Activated T-cell treated with anti-CD3 and anti-CD28 coated beads, Interleukin-2, amount 50 U/mL, for 72 hours (primary cell): ENCODE data around the gene PNMA8C. TPM values are rescaled to one million over a fixed set of nuclear protein-coding genes. Genes with fewer than 3 reads are reported as not detected.

Experiments
- ATAC-seq, 2 donors: fragments of 150-1000 bp; cut with Tn5 transposase; replicated peaks in 1 of 2; 2 replicates each; pipeline ENCODE4 v1.10.0; 2021; ENCODE audit warnings: moderate library complexity in 2 of 2, mild to moderate bottlenecking in 1 of 2
- DNase-seq, 2 donors: peaks; one replicate each; pipeline ENCODE4 v3.0.0; 2021 to 2022; ENCODE audit warnings: mixed read lengths in 1 of 2
- H3K27ac Mint-ChIP-seq: one replicate; pipeline ENCODE4 v1.8.0; 2022; ENCODE audit warnings: mild to moderate bottlenecking, moderate library complexity, mixed read lengths
- H3K27me3 Mint-ChIP-seq: one replicate; pipeline ENCODE4 v1.8.0; 2022; ENCODE audit warnings: low read depth, mixed read lengths
- H3K36me3 Mint-ChIP-seq, 2 donors: one replicate each; pipeline ENCODE4 v1.8.0; 2022; ENCODE audit warnings: mixed read lengths in 2 of 2, mild to moderate bottlenecking in 1 of 2; ENCODE audit not compliant: insufficient read depth in 2 of 2
- H3K4me1 Mint-ChIP-seq: one replicate; pipeline ENCODE4 v1.8.0; 2022; ENCODE audit warnings: low read depth, mixed read lengths
- H3K4me3 Mint-ChIP-seq, 2 donors: one replicate each; pipeline ENCODE4 v1.8.0; 2022; ENCODE audit warnings: mild to moderate bottlenecking in 2 of 2, mixed read lengths in 2 of 2, moderate library complexity in 2 of 2
- H3K9me3 Mint-ChIP-seq, 2 donors: one replicate each; pipeline ENCODE4 v1.8.0; 2022; ENCODE audit warnings: mixed read lengths in 2 of 2
- total RNA-seq, 2 donors: library from RNA; stranded (reverse); gene quantifications; one replicate each; pipeline ENCODE4 v1.2.3, GENCODE V29; 2022

PNMA8C gene
- total RNA-seq, 2 donors from 2014 or later = not detected

GRCh38 chr19:46460055-46460454, 31.3 kb upstream of the PNMA8C start:
- Mint-ChIP-seq H3K27me3 (peaks cover 25% of the 10 kb centered on the region), H3K36me3 (no peaks in the 10 kb centered on the region), H3K27ac (no peak overlapping the region), H3K4me1 (no peaks in the 10 kb centered on the region), H3K9me3 (no peaks in the 10 kb centered on the region), H3K4me3 (no peak overlapping the region)
- no peak for ATAC-seq
- no peak for DNase-seq

DNA sequence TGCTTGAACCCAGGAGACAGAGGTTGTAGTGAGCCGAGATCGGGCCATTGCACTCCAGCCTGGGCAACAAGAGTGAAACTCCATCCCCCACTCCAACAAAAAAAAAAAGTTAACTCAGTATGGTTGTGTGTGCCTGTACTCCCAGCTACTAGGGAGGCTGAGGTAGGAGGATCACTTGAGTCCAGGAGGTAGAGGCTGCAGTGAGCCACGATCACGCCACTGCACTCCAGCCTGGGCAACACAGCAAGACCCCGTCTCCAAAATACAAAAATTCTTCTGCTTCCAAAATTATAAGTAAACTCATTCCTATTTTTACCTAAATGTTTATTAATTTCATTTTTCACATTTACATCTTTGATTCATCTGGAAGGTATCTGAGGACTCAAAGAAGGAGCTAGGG, 28.2 kb upstream of the PNMA8C start:
- H3K27ac Mint-ChIP-seq = no peak overlapping the region
- no peak for DNase-seq
- H3K4me3 Mint-ChIP-seq = no peak overlapping the region
- H3K4me1 Mint-ChIP-seq = no peaks in the 10 kb centered on the region
- no peaks in the 10 kb centered on the region for H3K9me3 Mint-ChIP-seq
- peaks cover 17% of the 10 kb centered on the region for H3K27me3 Mint-ChIP-seq
- no peak for ATAC-seq
- H3K36me3 Mint-ChIP-seq = no peaks in the 10 kb centered on the region

GRCh38 chr19:46454244-46454643, 25.5 kb upstream of the PNMA8C start:
- Mint-ChIP-seq H3K4me3 (no peak overlapping the region), H3K36me3 (no peaks in the 10 kb centered on the region), H3K27ac (no peak overlapping the region), H3K27me3 (peaks cover 28% of the 10 kb centered on the region), H3K4me1 (no peaks in the 10 kb centered on the region), H3K9me3 (peaks cover 0 to 6% of the 10 kb centered on the region in 2 donors)
- ATAC-seq (no peak), DNase-seq (no peak)

- Mint-ChIP-seq H3K4me3 (no peak overlapping the region), H3K27ac (no peak overlapping the region), H3K4me1 (no peaks in the 10 kb centered on the region), H3K9me3 (peaks cover 0 to 6% of the 10 kb centered on the region in 2 donors), H3K27me3 (peaks cover 28% of the 10 kb centered on the region), H3K36me3 (no peaks in the 10 kb centered on the region)
- ATAC-seq = no peak
- DNase-seq = no peak
Observed at GRCh38 chr19:46453661-46454060, 24.9 kb upstream of the PNMA8C start.

- no peak overlapping the region for H3K27ac Mint-ChIP-seq
- no peak overlapping the region for H3K4me3 Mint-ChIP-seq
- H3K27me3 Mint-ChIP-seq = peaks cover 32% of the 10 kb centered on the region
- H3K9me3 Mint-ChIP-seq = peaks cover 0 to 6% of the 10 kb centered on the region in 2 donors
- H3K36me3 Mint-ChIP-seq = no peaks in the 10 kb centered on the region
- DNase-seq (no peak), ATAC-seq (no peak)
- H3K4me1 Mint-ChIP-seq = no peaks in the 10 kb centered on the region
Observed at GRCh38 chr19:46452186-46452585, 23.4 kb upstream of the PNMA8C start.

DNA sequence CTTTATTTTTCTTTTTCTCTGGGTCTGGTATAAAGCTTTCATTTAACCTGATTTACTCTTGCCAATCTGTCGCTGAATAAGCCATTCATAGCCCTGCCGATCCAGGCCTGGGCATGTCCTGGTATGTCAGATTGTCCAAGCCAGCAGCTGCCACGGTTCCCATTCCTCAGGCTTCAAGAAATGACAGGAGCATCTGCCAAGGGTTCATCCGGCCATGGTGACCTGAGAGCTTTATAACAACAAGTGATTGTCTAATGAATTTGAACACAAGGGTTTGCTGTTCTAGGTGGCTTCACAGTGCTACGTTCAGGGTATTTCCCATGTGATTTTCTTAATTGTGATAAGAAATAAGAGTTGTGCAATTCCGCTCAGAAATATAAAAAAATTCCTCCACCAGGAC, 22.6 kb upstream of the PNMA8C start:
- DNase-seq = no peak
- H3K36me3 Mint-ChIP-seq = no peaks in the 10 kb centered on the region
- H3K4me1 Mint-ChIP-seq = no peaks in the 10 kb centered on the region
- no peak overlapping the region for H3K27ac Mint-ChIP-seq
- H3K9me3 Mint-ChIP-seq = peaks cover 0 to 6% of the 10 kb centered on the region in 2 donors
- no peak for ATAC-seq
- H3K27me3 Mint-ChIP-seq = peaks cover 29% of the 10 kb centered on the region
- no peak overlapping the region for H3K4me3 Mint-ChIP-seq

DNA sequence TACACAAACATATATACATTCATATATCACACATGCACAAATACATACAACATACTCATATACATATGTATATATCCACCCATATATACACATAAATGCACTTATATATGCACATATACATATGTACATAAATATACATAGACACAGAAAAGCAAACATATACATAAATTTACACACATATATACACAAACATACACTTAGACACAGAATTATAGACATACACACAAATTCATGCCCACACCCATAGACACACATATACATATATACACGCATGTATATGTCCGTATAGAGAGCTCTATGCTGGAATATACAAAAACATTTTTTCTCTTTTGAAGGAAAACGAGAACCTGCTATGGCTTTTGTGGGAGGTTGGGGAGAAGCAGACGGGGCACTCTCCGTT, 22.0 kb upstream of the PNMA8C start:
- no peaks in the 10 kb centered on the region for H3K36me3 Mint-ChIP-seq
- H3K9me3 Mint-ChIP-seq = peaks cover 0 to 6% of the 10 kb centered on the region in 2 donors
- H3K4me3 Mint-ChIP-seq = no peak overlapping the region
- H3K27me3 Mint-ChIP-seq = peaks cover 26% of the 10 kb centered on the region
- no peaks in the 10 kb centered on the region for H3K4me1 Mint-ChIP-seq
- ATAC-seq = no peak
- no peak overlapping the region for H3K27ac Mint-ChIP-seq
- no peak for DNase-seq

- Mint-ChIP-seq H3K36me3 (no peaks in the 10 kb centered on the region), H3K27ac (no peak overlapping the region), H3K27me3 (peaks cover 26% of the 10 kb centered on the region), H3K4me1 (no peaks in the 10 kb centered on the region), H3K9me3 (peaks cover 0 to 6% of the 10 kb centered on the region in 2 donors), H3K4me3 (no peak overlapping the region)
- DNase-seq (no peak), ATAC-seq (no peak)
Observed at GRCh38 chr19:46449228-46449627, 20.5 kb upstream of the PNMA8C start.

DNA sequence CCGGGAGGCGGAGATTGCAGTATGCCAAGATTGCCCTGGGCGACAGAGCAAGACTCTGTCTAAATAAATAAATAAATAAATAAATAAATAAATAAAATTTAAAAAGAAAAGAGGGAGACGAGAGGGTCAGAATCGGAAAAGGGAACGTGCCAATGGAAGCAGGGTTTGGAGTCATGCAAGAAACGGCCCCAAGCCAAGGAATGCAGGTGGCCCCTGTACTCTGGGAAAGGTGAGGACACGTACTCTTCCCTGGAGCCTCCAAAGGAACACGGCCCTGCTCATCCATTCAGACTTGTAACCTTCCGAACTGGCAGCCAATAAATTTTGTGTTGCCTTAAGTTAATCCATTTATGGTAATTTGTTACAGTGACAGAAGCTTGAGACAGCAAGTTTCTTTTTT, 19.9 kb upstream of the PNMA8C start:
- no peak overlapping the region for H3K4me3 Mint-ChIP-seq
- DNase-seq = no peak
- no peak overlapping the region for H3K27ac Mint-ChIP-seq
- ATAC-seq = no peak
- no peaks in the 10 kb centered on the region for H3K36me3 Mint-ChIP-seq
- H3K27me3 Mint-ChIP-seq = peaks cover 23% of the 10 kb centered on the region
- H3K9me3 Mint-ChIP-seq = peaks cover 0 to 6% of the 10 kb centered on the region in 2 donors
- no peaks in the 10 kb centered on the region for H3K4me1 Mint-ChIP-seq

DNA sequence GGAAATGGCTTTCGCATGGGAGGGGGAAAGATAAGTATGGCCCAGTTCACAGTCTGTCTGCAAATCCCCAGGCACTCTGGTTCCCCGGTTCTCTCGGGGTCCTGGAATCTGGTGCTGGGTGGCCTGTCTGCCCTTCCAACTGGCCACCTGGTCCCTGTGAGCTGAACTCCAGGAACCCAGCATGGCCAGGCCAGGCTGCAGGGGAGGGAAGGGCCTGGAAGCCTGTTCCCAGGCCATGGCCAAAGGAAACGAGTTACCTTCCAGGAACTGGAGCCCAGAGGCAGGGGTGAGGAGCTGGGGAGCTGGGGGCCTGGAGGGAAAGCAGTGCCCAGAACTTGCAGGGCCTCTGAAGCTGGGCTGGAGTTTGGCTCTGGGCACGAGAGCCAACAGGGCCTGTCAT, 19.1 kb upstream of the PNMA8C start:
- ATAC-seq (no peak), DNase-seq (no peak)
- no peak overlapping the region for H3K27ac Mint-ChIP-seq
- H3K4me3 Mint-ChIP-seq = no peak overlapping the region
- peaks cover 0 to 6% of the 10 kb centered on the region in 2 donors for H3K9me3 Mint-ChIP-seq
- H3K36me3 Mint-ChIP-seq = no peaks in the 10 kb centered on the region
- no peaks in the 10 kb centered on the region for H3K4me1 Mint-ChIP-seq
- peaks cover 19% of the 10 kb centered on the region for H3K27me3 Mint-ChIP-seq

DNA sequence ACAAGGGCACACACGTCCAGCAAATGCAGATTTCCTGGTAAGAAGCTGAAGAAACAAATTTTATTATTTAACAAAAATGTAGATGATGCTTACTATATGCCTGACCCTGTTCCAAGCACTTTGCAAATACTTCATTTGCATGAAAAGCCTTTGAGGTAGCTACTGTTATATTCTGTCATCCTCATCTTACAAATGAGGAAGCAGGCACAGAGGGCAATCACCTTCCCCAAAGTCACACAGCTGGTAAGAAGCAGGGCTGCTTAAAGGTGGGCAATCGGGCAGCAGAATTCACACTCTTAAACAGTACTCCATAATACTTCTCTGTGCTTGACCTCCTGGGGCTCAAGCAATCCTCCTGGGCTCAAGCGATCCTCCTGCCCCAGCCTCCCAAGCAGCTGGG, 18.3 kb upstream of the PNMA8C start:
- peaks cover 19% of the 10 kb centered on the region for H3K27me3 Mint-ChIP-seq
- H3K4me3 Mint-ChIP-seq = no peak overlapping the region
- H3K4me1 Mint-ChIP-seq = no peaks in the 10 kb centered on the region
- H3K36me3 Mint-ChIP-seq = no peaks in the 10 kb centered on the region
- no peak for ATAC-seq
- DNase-seq = no peak
- peaks cover 0 to 6% of the 10 kb centered on the region in 2 donors for H3K9me3 Mint-ChIP-seq
- H3K27ac Mint-ChIP-seq = no peak overlapping the region

DNA sequence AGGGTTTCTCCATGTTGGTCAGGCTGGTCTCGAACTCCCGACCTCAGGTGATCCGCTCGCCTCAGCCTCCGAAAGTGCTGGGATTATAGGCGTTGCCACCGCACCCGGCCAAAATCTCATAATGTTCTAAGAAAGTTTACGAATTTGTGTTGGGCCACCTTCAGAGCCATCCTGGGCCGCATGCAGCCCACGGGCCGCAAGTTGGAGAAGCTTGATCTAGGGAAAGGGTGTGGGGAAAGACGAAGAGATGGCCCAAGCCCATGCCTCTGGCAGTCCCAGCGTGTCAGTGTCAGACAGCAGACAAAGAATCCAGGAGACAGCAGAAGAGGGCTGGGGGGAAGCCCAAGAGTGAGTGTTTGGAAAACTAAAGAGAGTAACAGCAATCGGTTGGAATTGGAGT, 17.3 kb upstream of the PNMA8C start:
- H3K9me3 Mint-ChIP-seq = peaks cover 0 to 6% of the 10 kb centered on the region in 2 donors
- ATAC-seq (no peak), DNase-seq (no peak)
- H3K4me1 Mint-ChIP-seq = no peaks in the 10 kb centered on the region
- peaks cover 10% of the 10 kb centered on the region for H3K27me3 Mint-ChIP-seq
- H3K36me3 Mint-ChIP-seq = no peaks in the 10 kb centered on the region
- H3K4me3 Mint-ChIP-seq = no peak overlapping the region
- no peak overlapping the region for H3K27ac Mint-ChIP-seq

GRCh38 chr19:46442808-46443450, 14.2 kb upstream of the PNMA8C start:
- no peaks in the 10 kb centered on the region for H3K36me3 Mint-ChIP-seq
- no peak overlapping the region for H3K4me3 Mint-ChIP-seq
- H3K27ac Mint-ChIP-seq = no peak overlapping the region
- H3K27me3 Mint-ChIP-seq = peaks cover 8% of the 10 kb centered on the region
- DNase-seq (no peak), ATAC-seq (no peak)
- no peaks in the 10 kb centered on the region for H3K9me3 Mint-ChIP-seq
- H3K4me1 Mint-ChIP-seq = no peaks in the 10 kb centered on the region

DNA sequence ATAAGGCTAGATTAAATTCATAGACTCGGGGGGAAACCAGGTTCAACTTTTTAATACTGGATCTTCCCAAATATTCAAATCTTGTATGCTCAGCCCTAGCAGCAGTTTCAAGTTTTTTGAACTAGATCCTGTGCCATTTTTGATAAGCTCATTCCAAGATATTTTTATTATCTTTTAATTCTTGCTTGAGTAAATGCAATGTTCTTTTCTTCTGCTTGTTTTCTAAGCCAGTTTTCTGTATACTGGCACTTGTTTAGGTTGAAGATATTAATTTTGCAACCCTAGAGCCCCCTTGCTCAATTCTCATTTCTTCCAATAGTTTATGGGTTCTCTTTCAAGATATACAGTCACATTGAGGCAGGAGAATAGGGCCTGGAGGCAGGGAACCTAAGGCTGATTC, 13.1 kb upstream of the PNMA8C start:
- H3K4me1 Mint-ChIP-seq = no peaks in the 10 kb centered on the region
- no peak overlapping the region for H3K4me3 Mint-ChIP-seq
- H3K36me3 Mint-ChIP-seq = no peaks in the 10 kb centered on the region
- ATAC-seq (no peak), DNase-seq (no peak)
- H3K27me3 Mint-ChIP-seq = no peaks in the 10 kb centered on the region
- no peaks in the 10 kb centered on the region for H3K9me3 Mint-ChIP-seq
- H3K27ac Mint-ChIP-seq = no peak overlapping the region
